Coronary artery (tissue), 2 donors: ENCODE results near the gene EPHB1.

Experiments used
- DNase-seq: peaks from one replicate; pipeline ENCODE4 v3.0.0-alpha.2; 2017; ENCODE audit warnings: low spot score
- H3K27ac ChIP-seq, 2 donors: fragments of 200-600 bp; sonication (generic); one replicate each; pipeline ENCODE4 v1.5.1; 2016 to 2019
- H3K4me3 ChIP-seq: fragments of 200-600 bp; sonication (generic); 2 replicates; pipeline ENCODE4 v1.5.1; 2016; ENCODE audit warnings: mild to moderate bottlenecking, moderate library complexity
- CTCF ChIP-seq: fragments of 200-600 bp; sonication (generic); IDR thresholded peaks from one replicate; pipeline ENCODE4 v1.5.1; 2019; ENCODE audit warnings: antibody characterized with exemption

The EPHB1 gene

GRCh38 chr3:134816623-134817022 lies 21.6 kb downstream of the EPHB1 start:
- no peak for DNase-seq
- Histone ChIP-seq H3K27ac (no peak overlapping the region), H3K4me3 (no peak overlapping the region)
- no peak for TF ChIP-seq CTCF

- no peak for TF ChIP-seq CTCF
These were observed 22.2 kb downstream of the EPHB1 start for GRCh38 chr3:134817297-134817696.

GRCh38 chr3:134820994-134821393 lies 25.9 kb downstream of the EPHB1 start:
- H3K4me3 ChIP-seq = no peak overlapping the region
- DNase-seq = no peak
- H3K27ac ChIP-seq = no peak overlapping the region
- no peak for TF ChIP-seq CTCF

More at GRCh38 chr3:134817297-134817696, 22.2 kb downstream of the EPHB1 start:
- DNase-seq = no peak
- Histone ChIP-seq H3K4me3 (no peak overlapping the region), H3K27ac (no peak overlapping the region)

GRCh38 chr3:134822090-134822489 lies 27.0 kb downstream of the EPHB1 start:
- no peak for DNase-seq
- H3K4me3 ChIP-seq = no peak overlapping the region
- no peak overlapping the region for H3K27ac ChIP-seq
- no peak for TF ChIP-seq CTCF

GRCh38 chr3:134823679-134824078 lies 28.6 kb downstream of the EPHB1 start:
- no peak overlapping the region for H3K27ac ChIP-seq
- no peak overlapping the region for H3K4me3 ChIP-seq
- TF ChIP-seq CTCF = no peak
- peak; percentile 35 for DNase-seq

- peak; percentile 41 for DNase-seq
- TF ChIP-seq CTCF = no peak
- H3K4me3 ChIP-seq = no peak overlapping the region
- H3K27ac ChIP-seq = no peak overlapping the region
These were observed 29.7 kb downstream of the EPHB1 start for GRCh38 chr3:134824791-134825190.

GRCh38 chr3:134827213-134827612 lies 32.2 kb downstream of the EPHB1 start:
- peak; percentile 21 for DNase-seq
- no peak for TF ChIP-seq CTCF
- Histone ChIP-seq H3K4me3 (no peak overlapping the region), H3K27ac (no peak overlapping the region)
